Lower leg skin (tissue), 3 donors: ENCODE results near the gene HMSD.

Experiments used
- POLR2A ChIP-seq, 2 donors: fragments of 450-650 bp; IDR thresholded peaks; one replicate each; pipeline ENCODE4 v1.6.1; 2016 to 2017; ENCODE audit warnings: antibody characterized with exemption in 2 of 2, mild to moderate bottlenecking in 1 of 2, moderate library complexity in 1 of 2
- TF ChIP-seq, protein P1 (sequence below), 3 donors: fragments of 450-650 bp; IDR thresholded peaks; one replicate each; pipeline ENCODE4 v1.5.1; 2016; ENCODE audit warnings: antibody characterized with exemption in 3 of 3, mild to moderate bottlenecking in 3 of 3, moderate library complexity in 2 of 3

DNA sequence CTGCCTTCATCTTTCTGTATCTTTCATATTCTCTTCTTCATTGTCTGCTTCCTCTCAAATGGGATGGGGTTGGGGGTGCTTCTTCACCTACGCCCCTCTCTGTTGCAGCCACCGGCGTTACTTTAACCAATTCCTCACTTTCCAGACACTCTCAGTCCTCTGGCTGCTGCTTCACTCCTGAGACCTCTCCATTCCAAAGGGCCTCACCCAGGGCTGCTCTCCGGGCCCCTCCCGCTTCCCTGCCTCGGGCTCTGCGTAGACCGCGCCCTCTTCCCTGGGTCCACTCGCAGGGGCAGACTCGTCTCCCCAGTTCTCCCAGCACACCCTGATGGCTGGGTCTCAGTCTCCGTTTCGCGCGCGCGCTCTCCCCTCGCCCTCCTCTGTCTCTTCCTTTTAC is 21.7 kb downstream of the HMSD start:
- TF ChIP-seq, protein P1, sequence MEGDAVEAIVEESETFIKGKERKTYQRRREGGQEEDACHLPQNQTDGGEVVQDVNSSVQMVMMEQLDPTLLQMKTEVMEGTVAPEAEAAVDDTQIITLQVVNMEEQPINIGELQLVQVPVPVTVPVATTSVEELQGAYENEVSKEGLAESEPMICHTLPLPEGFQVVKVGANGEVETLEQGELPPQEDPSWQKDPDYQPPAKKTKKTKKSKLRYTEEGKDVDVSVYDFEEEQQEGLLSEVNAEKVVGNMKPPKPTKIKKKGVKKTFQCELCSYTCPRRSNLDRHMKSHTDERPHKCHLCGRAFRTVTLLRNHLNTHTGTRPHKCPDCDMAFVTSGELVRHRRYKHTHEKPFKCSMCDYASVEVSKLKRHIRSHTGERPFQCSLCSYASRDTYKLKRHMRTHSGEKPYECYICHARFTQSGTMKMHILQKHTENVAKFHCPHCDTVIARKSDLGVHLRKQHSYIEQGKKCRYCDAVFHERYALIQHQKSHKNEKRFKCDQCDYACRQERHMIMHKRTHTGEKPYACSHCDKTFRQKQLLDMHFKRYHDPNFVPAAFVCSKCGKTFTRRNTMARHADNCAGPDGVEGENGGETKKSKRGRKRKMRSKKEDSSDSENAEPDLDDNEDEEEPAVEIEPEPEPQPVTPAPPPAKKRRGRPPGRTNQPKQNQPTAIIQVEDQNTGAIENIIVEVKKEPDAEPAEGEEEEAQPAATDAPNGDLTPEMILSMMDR (IDR thresholded peaks at IDR 0.05): no peak
- TF ChIP-seq POLR2A (IDR thresholded peaks at IDR 0.05): no peak
